GM12874 (cell line): Measurements from ENCODE around the gene AGPAT3.

Source experiments
- TF ChIP-seq, protein P1 (sequence below): IDR thresholded peaks from 2 replicates; pipeline ENCODE4 v1.5.1; 2011; ENCODE audit warnings: low read depth, mild to moderate bottlenecking, control low read depth, low read length, moderate library complexity; ENCODE audit not compliant: insufficient read depth

The AGPAT3 gene

GRCh38 chr21:43884012-43884860, 19.2 kb downstream of the AGPAT3 start:
- TF ChIP-seq, protein P1, sequence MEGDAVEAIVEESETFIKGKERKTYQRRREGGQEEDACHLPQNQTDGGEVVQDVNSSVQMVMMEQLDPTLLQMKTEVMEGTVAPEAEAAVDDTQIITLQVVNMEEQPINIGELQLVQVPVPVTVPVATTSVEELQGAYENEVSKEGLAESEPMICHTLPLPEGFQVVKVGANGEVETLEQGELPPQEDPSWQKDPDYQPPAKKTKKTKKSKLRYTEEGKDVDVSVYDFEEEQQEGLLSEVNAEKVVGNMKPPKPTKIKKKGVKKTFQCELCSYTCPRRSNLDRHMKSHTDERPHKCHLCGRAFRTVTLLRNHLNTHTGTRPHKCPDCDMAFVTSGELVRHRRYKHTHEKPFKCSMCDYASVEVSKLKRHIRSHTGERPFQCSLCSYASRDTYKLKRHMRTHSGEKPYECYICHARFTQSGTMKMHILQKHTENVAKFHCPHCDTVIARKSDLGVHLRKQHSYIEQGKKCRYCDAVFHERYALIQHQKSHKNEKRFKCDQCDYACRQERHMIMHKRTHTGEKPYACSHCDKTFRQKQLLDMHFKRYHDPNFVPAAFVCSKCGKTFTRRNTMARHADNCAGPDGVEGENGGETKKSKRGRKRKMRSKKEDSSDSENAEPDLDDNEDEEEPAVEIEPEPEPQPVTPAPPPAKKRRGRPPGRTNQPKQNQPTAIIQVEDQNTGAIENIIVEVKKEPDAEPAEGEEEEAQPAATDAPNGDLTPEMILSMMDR, result no peak

GRCh38 chr21:43884861-43885417, 19.9 kb downstream of the AGPAT3 start:
- TF ChIP-seq, protein P1, result no peak

GRCh38 chr21:43885721-43886120, 20.7 kb downstream of the AGPAT3 start:
- TF ChIP-seq, protein P1, result no peak

DNA sequence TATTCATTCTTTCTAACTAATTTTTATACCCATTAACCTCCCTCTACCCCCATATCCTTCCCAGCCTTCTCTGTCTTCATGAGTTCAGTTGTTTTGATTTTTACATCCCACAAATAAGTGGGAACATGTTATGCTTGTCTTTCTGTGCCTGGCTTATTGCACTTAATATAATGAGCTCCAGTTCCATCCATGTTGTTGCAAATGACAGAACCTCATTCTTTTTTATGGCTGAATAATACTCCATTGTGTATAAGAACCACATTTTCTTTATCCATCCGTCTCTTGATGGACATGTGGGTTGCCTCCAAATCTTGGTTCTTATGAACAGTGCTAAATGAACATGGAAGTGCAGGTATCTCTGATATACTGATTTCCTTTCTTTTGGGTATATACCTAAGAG, 21.5 kb downstream of the AGPAT3 start:
- TF ChIP-seq, protein P1, result no peak

DNA sequence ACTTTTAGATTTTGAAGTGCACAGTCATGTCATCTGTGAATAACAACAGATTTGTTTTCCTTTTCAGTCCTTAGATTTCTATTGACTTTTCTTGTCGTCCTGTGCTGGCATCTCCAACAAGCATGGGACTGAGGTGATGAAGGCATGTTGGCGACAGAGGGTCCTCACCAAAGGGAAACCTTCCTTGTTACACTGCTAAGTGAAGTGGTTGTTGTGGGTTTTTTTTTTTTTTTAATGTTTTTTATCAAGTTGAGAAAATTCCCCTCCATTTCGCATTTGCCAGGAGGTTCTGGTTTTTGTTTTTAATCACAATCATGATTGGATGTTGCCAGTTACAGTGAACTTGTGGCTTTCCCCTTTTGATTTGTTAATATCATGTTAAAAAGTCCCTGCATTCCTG, 24.0 kb downstream of the AGPAT3 start:
- TF ChIP-seq, protein P1, result no peak

DNA sequence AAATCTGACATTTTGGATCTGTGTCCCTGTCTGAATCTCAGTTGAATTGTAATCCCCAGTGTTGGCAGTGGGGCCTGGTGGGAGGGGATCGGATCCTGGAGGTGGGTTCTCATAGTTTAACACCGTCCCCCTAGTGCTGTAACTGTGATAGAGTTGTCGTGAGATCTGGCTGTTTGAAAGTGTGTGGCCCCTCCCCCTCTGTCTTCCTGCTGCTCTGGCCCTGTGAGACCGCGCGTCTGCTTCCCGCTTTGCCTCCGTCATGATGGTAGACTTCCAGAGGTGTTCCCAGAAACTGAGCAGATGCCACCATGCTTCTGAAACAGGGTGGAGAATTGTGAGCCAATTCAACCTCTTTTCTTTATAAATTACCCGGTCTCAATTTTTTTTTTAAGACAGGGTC, 25.0 kb downstream of the AGPAT3 start:
- TF ChIP-seq, protein P1, result no peak

- TF ChIP-seq, protein P1, result no peak
These were observed 27.3 kb downstream of the AGPAT3 start for GRCh38 chr21:43892334-43892733.
